K562 (cell line): Measurements from ENCODE around the gene ZNF616. TPM values are rescaled to one million over a fixed set of nuclear protein-coding genes. Genes with fewer than 3 reads are reported as not detected.

ENCODE experiments used
- CREB1 ChIP-seq, 2 experiments: sonication (generic) in 1 of 2; formaldehyde crosslinking in 1 of 2; IDR thresholded peaks; 2 replicates each; pipeline versions ENCODE4 v1.6.1 to v1.8.0; 2012 to 2022; ENCODE audit warnings: inconsistent platforms in 1 of 2, mild to moderate bottlenecking in 1 of 2, missing genetic modification reagents in 1 of 2, moderate library complexity in 1 of 2
- GTF2F1 ChIP-seq: IDR thresholded peaks from 2 replicates; pipeline ENCODE4 v1.6.1; 2011; ENCODE audit warnings: low read depth, low read length, improper control_type of control experiment
- MYBL2 ChIP-seq, 2 experiments: fragments of 450-650 bp in 1 of 2; sonication (generic) in 1 of 2; formaldehyde crosslinking in 1 of 2; IDR thresholded peaks; 2 replicates each; pipeline versions ENCODE4 v1.6.1 to v1.8.1; 2017 to 2022; ENCODE audit warnings: borderline replicate concordance in 1 of 2, inconsistent platforms in 1 of 2, low read depth in 1 of 2, mild to moderate bottlenecking in 1 of 2, missing genetic modification reagents in 1 of 2, moderate library complexity in 1 of 2
- NFATC3 ChIP-seq: fragments of 450-650 bp; IDR thresholded peaks from 2 replicates; pipeline ENCODE4 v1.6.1; 2017; ENCODE audit warnings: mild to moderate bottlenecking
- RFX7 ChIP-seq: fragments of 250-450 bp; sonication (Bioruptor Pico); IDR thresholded peaks from 2 replicates; pipeline ENCODE4 v1.5.1; 2021; ENCODE audit warnings: mild to moderate bottlenecking
- TARDBP ChIP-seq: fragments of 450-650 bp; IDR thresholded peaks from 2 replicates; pipeline ENCODE4 v1.6.1; 2016
- ZNF23 ChIP-seq: fragments of 250-450 bp; sonication (Bioruptor Pico); IDR thresholded peaks from 2 replicates; pipeline ENCODE4 v1.4.0; 2020; ENCODE audit warnings: mild to moderate bottlenecking
- polyA plus RNA-seq, 8 experiments: library from polyadenylated mRNA; depleted of rRNA in 4 of 8; stranded (reverse) in 5 of 8; unstranded in 3 of 8; fragments of >200 nt; fragmentation: Nextera tagmentation in 2 of 8; fragmentation: Illumina TruSeq in 1 of 8; extraction: Ambion mirVana in 2 of 8; extraction: Trizol in 1 of 8; gene quantifications; 2 replicates each; pipeline versions ENCODE4 v1.2.1 to v1.2.3, GENCODE V29; 2011 to 2014; ENCODE audit warnings: inconsistent platforms in 1 of 8, missing spikeins in 1 of 8
- total RNA-seq, 7 experiments: library from RNA; depleted of rRNA in 6 of 7; stranded (reverse); fragments of >200 nt in 6 of 7; fragmentation: Illumina TruSeq in 2 of 7; extraction: Trizol in 2 of 7; gene quantifications; 2 replicates each; pipeline versions ENCODE4 v1.2.1 to v1.2.3, GENCODE V29; 2011 to 2021; ENCODE audit warnings: low replicate concordance in 1 of 7
- TF ChIP-seq, protein P1 (sequence below), 2 experiments: fragments of 450-650 bp in 1 of 2; IDR thresholded peaks; 2 replicates each; pipeline ENCODE4 v1.6.1; 2011 to 2017; ENCODE audit warnings: low read depth in 2 of 2, antibody characterized with exemption in 1 of 2, borderline replicate concordance in 1 of 2, low read length in 1 of 2, mild to moderate bottlenecking in 1 of 2, mixed read lengths in 1 of 2; ENCODE audit not compliant: control insufficient read depth in 1 of 2

ZNF616 gene
- total and polyA plus RNA-seq, 9 of the 15 experiments (the other 6 are each of a cell fraction or from before 2014, with no cell fraction given), result 3.4 to 13.0 (median 6.7) TPM

DNA sequence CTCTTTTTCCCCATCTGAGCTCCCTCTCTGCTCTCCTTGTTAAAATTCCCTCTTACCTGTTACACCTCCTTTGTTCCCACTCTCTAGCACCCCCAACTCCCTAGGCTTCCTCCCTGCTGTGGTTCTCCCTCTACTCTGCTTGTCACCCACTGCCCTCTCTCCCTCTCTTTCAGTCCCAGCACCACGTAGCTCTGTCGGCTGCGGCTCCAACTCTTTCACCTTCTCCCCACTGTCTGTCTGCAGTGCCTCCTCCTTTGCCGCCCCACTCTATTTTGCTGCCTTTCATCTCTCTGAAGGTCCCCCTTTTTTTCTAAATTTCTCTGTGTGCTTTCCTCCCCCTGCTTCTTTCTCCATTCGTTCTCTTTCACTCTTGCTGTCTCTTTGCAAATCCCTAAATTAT, 30.6 kb upstream of the ZNF616 start (continued):
- TF ChIP-seq MYBL2 (IDR thresholded peaks at IDR 0.05; ENCODE audit: low read depth), result no peak
- no peak for TF ChIP-seq MYBL2 (CRISPR knock-in tag; IDR thresholded peaks at IDR 0.05; ENCODE audit: borderline replicate concordance)
- no peak for TF ChIP-seq ZNF23 (CRISPR knock-in tag)
- no peak for TF ChIP-seq NFATC3
- no peak for TF ChIP-seq CREB1 (IDR thresholded peaks at IDR 0.05)
- no peak for TF ChIP-seq CREB1 (CRISPR knock-in tag; IDR thresholded peaks at IDR 0.05)
- no peak for TF ChIP-seq TARDBP
- TF ChIP-seq GTF2F1, result no peak
- TF ChIP-seq, protein P1, sequence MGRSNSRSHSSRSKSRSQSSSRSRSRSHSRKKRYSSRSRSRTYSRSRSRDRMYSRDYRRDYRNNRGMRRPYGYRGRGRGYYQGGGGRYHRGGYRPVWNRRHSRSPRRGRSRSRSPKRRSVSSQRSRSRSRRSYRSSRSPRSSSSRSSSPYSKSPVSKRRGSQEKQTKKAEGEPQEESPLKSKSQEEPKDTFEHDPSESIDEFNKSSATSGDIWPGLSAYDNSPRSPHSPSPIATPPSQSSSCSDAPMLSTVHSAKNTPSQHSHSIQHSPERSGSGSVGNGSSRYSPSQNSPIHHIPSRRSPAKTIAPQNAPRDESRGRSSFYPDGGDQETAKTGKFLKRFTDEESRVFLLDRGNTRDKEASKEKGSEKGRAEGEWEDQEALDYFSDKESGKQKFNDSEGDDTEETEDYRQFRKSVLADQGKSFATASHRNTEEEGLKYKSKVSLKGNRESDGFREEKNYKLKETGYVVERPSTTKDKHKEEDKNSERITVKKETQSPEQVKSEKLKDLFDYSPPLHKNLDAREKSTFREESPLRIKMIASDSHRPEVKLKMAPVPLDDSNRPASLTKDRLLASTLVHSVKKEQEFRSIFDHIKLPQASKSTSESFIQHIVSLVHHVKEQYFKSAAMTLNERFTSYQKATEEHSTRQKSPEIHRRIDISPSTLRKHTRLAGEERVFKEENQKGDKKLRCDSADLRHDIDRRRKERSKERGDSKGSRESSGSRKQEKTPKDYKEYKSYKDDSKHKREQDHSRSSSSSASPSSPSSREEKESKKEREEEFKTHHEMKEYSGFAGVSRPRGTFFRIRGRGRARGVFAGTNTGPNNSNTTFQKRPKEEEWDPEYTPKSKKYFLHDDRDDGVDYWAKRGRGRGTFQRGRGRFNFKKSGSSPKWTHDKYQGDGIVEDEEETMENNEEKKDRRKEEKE (IDR thresholded peaks at IDR 0.05; ENCODE audit: borderline replicate concordance in 1 of 2, control insufficient read depth in 1 of 2, low read depth in 2 of 2, low read length in 1 of 2), result no peak
- no peak for TF ChIP-seq RFX7
- TF ChIP-seq, all 486 proteins: peak for 0
